ENCODE results near the gene HSPB8. TPM values are rescaled to one million over a fixed set of nuclear protein-coding genes. Genes with fewer than 3 reads are reported as not detected.

The HSPB8 gene
- total RNA-seq, 1 donor from 2014 or later: 29.4 TPM

GRCh38 chr12:119230807-119231206 lies 52.1 kb downstream of the HSPB8 start:
- peaks cover 3% of the 10 kb centered on the region for H3K9me3 Mint-ChIP-seq (ENCODE audit: low read depth)
- H3K36me3 Mint-ChIP-seq (ENCODE audit: low read depth): no peaks in the 10 kb centered on the region
- TF ChIP-seq, protein P1, sequence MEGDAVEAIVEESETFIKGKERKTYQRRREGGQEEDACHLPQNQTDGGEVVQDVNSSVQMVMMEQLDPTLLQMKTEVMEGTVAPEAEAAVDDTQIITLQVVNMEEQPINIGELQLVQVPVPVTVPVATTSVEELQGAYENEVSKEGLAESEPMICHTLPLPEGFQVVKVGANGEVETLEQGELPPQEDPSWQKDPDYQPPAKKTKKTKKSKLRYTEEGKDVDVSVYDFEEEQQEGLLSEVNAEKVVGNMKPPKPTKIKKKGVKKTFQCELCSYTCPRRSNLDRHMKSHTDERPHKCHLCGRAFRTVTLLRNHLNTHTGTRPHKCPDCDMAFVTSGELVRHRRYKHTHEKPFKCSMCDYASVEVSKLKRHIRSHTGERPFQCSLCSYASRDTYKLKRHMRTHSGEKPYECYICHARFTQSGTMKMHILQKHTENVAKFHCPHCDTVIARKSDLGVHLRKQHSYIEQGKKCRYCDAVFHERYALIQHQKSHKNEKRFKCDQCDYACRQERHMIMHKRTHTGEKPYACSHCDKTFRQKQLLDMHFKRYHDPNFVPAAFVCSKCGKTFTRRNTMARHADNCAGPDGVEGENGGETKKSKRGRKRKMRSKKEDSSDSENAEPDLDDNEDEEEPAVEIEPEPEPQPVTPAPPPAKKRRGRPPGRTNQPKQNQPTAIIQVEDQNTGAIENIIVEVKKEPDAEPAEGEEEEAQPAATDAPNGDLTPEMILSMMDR (IDR thresholded peaks at IDR 0.05): no peak
- H3K27me3 Mint-ChIP-seq (ENCODE audit: low read depth): peaks cover 13% of the 10 kb centered on the region
- DNase-seq (ENCODE audit: low spot score): no peak
- peaks cover 7% of the 10 kb centered on the region for H3K4me1 Mint-ChIP-seq (ENCODE audit: low read depth)
- no peak overlapping the region for H3K4me3 Mint-ChIP-seq (ENCODE audit: unreplicated experiment)
- no peak overlapping the region for H3K27ac Mint-ChIP-seq (ENCODE audit: unreplicated experiment)

DNA sequence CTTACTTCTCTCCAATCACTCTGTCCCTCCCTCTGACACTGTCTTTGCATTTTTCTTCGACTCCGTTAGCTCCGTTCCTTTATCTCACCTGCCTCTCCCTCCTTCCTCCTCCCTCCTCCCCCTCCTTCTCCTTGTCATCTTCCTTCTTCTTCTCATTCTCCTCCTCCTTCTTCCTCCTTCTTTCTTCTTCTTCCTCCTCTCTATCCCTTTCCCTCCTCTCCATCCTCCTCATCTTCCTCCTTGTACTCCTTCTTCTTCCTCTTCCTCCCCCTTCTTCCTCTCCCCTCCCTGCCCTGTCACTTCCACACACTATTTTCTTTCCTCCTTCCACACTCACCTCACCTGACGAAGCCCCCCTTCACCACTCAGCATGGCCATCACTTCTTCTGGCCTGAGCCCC lies 53.0 kb downstream of the HSPB8 start:
- TF ChIP-seq, protein P1 (IDR thresholded peaks at IDR 0.05): no peak
- no peak for DNase-seq (ENCODE audit: low spot score)
- Mint-ChIP-seq H3K27ac (ENCODE audit: unreplicated experiment) (no peak overlapping the region), H3K4me1 (ENCODE audit: low read depth) (peaks cover 7% of the 10 kb centered on the region), H3K4me3 (ENCODE audit: unreplicated experiment) (no peak overlapping the region), H3K27me3 (ENCODE audit: low read depth) (peaks cover 12% of the 10 kb centered on the region), H3K9me3 (ENCODE audit: low read depth) (peaks cover 3% of the 10 kb centered on the region), H3K36me3 (ENCODE audit: low read depth) (no peaks in the 10 kb centered on the region)

GRCh38 chr12:119235197-119235751 lies 56.5 kb downstream of the HSPB8 start:
- no peak for DNase-seq (ENCODE audit: low spot score)
- no peak overlapping the region for H3K4me3 Mint-ChIP-seq (ENCODE audit: unreplicated experiment)
- peaks cover 3% of the 10 kb centered on the region for H3K9me3 Mint-ChIP-seq (ENCODE audit: low read depth)
- H3K27ac Mint-ChIP-seq (ENCODE audit: unreplicated experiment): no peak overlapping the region
- TF ChIP-seq, protein P1 (IDR thresholded peaks at IDR 0.05): peak; percentile 46
- H3K4me1 Mint-ChIP-seq (ENCODE audit: low read depth): no peaks in the 10 kb centered on the region
- H3K27me3 Mint-ChIP-seq (ENCODE audit: low read depth): peaks cover 13% of the 10 kb centered on the region
- H3K36me3 Mint-ChIP-seq (ENCODE audit: low read depth): no peaks in the 10 kb centered on the region

DNA sequence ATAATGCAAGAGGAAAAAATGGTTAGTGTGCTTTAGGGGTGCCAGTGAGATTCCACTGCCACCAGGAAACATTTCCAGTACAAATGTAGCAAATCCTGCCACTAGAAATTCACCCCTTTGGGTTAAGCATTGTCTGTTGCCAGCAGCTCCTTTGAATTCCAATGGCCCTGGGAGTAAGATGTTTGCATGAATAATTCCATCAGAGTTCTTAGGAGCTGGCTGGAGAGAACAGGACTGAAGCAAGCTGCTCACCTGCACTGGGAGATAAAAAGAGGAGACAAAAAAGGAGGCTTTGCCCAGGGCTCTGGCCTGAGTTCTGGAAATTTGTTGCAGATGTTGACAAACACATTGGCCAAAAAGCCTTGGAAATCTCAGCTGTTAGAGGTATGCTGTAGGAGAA lies 57.6 kb downstream of the HSPB8 start:
- Mint-ChIP-seq H3K27me3 (ENCODE audit: low read depth) (peaks cover 13% of the 10 kb centered on the region), H3K4me1 (ENCODE audit: low read depth) (no peaks in the 10 kb centered on the region), H3K27ac (ENCODE audit: unreplicated experiment) (no peak overlapping the region), H3K36me3 (ENCODE audit: low read depth) (no peaks in the 10 kb centered on the region), H3K9me3 (ENCODE audit: low read depth) (peaks cover 3% of the 10 kb centered on the region), H3K4me3 (ENCODE audit: unreplicated experiment) (no peak overlapping the region)
- no peak for DNase-seq (ENCODE audit: low spot score)
- TF ChIP-seq, protein P1 (IDR thresholded peaks at IDR 0.05): no peak

DNA sequence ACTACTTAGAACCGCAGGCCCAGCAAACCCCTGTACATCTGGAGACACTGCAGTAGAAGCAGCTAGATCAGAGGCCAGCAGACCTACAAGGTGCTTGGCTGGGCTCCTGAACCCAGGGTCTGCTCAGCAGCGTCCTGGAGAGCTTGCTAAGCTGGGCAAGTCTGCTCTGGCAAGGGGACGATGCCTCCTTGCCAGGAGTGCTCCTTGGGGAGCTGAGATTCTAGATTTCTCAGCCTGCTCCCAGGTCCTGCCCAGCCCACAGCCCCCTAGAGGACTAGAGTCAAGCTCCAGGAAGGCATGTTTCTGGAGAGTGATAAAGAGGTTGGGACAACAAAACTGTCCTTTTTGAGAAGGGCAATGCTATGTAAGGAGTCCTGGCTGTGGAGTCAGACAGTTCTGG lies 60.3 kb downstream of the HSPB8 start:
- Mint-ChIP-seq H3K36me3 (ENCODE audit: low read depth) (no peaks in the 10 kb centered on the region), H3K4me1 (ENCODE audit: low read depth) (no peaks in the 10 kb centered on the region), H3K27ac (ENCODE audit: unreplicated experiment) (no peak overlapping the region), H3K9me3 (ENCODE audit: low read depth) (peaks cover 4% of the 10 kb centered on the region), H3K4me3 (ENCODE audit: unreplicated experiment) (no peak overlapping the region), H3K27me3 (ENCODE audit: low read depth) (peaks cover 5% of the 10 kb centered on the region)
- TF ChIP-seq, protein P1 (IDR thresholded peaks at IDR 0.05): no peak
- no peak for DNase-seq (ENCODE audit: low spot score)

Data from chondrocyte (in vitro differentiated cells).